HG03159 (cell line): ENCODE measurements around the gene RNU7-1.

Experiments
- ATAC-seq: cut with Tn5 transposase; IDR thresholded peaks from one replicate; pipeline ENCODE4 v1.9.1; 2021; ENCODE audit warnings: mild to moderate bottlenecking, moderate library complexity; ENCODE audit not compliant: unreplicated experiment

Gene RNU7-1

DNA sequence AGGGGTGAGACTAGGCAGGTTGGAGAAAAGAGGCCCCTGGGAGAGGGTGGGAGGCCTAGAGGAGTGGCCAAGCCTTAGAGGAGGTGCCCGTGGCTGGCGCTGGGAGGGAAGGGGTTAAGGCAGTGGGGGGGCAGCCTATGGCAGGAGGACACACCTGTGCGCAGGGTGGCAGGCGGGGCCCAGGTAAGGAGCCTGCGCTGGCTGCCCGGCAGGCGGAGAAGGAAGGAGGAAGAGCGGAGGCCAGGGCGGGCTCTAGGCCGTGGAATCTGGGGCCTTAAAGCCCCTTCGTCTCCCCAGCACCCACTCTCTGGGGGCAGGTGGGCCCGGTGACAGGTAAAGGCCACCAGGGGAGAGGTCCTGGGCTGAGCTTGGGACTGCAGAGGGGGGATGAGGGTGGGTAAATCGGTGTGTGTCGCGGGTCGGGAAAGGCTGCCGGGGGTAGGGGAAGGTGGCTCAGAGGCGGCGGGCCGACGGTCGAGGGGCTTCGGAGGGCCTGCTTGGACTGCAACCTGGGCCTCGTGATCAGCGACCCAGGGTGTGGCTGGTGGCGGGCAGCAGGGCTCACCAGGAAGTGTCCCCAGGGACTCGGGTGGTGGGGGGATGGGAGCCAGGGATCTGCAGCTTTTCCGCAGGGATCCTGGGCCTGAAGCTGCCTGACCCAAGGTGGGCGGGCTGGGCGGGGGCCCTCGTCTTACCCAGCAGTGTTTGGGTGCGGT is 19.6 kb downstream of the RNU7-1 start:
- ATAC-seq = no peak

DNA sequence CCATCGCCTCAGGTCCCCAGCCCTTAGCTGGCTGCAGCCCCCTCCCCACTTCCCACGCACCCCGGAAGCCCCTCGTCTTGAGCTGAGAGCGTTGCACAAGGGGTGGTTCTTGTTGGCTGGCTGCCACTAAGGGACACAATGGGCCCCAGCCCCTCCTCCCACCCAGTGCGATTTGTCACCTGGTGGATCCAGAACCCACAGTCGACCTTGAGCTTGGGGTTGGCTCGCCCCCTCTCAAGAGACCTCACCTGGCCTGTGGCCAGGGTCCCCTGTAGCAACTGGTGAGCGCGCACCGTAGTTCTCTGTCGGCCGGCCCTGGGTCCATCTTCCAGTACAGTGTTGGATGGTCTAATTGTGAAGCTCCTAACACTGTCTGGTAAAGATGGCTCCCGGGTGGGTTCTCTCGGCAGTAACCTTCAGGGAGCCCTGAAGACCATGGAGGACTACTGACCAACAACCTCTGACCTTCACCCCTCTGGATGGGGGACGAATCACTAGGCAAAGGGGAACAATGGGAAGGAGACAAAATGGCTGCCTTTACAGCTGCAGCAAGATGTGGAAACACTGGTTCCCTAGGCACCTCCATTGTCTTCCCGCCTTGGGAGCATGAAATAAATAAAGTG is 20.3 kb downstream of the RNU7-1 start:
- ATAC-seq = no peak

DNA sequence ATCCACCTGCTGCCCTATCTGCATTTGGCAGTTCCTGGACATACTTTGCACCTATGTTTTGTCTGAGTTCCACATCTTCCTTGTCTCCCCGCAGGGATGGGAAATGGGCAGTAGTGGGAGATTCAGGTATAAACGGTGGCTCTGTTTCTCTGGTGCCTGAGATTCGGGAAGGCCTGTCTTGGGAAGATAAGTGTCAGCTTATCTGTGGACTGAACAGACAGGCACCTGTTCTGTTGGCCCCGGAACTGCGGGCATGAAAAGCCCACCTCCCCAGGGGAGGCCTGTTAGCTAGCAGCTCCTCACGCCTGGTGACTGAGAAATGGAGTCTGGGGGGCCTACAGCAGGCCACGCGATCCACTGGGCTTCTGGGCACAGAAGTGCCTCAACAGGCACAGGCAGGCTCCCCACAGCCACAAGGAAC is 21.0 kb downstream of the RNU7-1 start:
- ATAC-seq = no peak

DNA sequence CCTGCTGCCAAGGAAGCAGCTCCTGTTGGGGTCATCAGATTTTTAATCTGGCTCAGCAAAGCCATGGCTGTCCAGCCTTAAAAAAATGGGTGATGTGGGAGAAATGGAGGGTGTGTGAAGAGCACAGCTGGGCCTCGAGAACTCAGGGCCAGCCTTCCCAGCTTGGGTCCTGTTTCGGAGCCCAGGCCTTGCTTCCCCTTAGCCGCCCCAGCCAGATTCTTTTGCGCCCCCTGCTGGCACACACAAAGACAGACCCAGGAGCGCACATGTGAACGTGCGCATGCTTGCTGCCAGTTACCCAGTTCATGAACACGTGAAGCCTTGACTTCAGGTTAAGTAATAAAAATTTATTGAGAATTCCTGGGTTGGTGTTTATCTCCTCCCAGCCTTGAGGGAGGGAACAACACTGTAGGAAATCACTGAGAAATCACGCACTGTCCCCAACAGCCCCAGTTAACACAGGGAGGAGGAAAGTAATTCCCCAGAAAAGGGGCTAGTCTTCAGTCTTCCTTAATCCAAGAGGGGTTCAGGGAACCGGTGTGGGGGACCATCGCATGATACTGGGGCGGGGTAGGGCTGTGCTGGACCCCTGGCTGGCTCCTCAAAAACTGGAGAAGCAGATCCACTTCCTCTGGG is 21.5 kb downstream of the RNU7-1 start:
- ATAC-seq = peak; percentile 37

DNA sequence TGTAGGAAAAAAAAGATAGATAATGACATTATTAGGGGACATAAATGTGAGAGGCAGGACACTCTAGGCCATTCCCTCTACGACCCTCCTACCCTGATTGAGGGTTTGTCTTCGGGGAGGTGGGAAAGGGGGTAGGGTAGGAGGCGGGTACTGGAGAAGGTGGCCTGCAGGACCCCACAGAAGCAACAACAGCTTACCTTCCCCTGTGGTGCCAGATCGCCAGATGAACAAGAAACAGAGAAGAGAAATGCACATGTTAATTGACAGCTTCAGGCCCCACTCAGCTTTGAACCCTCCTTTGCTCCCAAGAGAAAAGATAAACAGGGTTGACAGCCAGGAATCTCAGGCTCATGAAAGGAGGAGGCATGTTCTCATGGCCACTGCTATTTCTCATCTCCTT is 22.1 kb downstream of the RNU7-1 start:
- no peak for ATAC-seq

- ATAC-seq = no peak
Observed at GRCh38 chr12:6966351-6966750, 22.7 kb downstream of the RNU7-1 start.

- no peak for ATAC-seq
Observed at GRCh38 chr12:6967651-6968100, 24.1 kb downstream of the RNU7-1 start.

- no peak for ATAC-seq
Observed at GRCh38 chr12:6968426-6968825, 24.8 kb downstream of the RNU7-1 start.

- peak; percentile 17 for ATAC-seq
Observed at GRCh38 chr12:6970096-6970527, 26.5 kb downstream of the RNU7-1 start.

- no peak for ATAC-seq
Observed at GRCh38 chr12:6974180-6974579, 30.6 kb downstream of the RNU7-1 start.

DNA sequence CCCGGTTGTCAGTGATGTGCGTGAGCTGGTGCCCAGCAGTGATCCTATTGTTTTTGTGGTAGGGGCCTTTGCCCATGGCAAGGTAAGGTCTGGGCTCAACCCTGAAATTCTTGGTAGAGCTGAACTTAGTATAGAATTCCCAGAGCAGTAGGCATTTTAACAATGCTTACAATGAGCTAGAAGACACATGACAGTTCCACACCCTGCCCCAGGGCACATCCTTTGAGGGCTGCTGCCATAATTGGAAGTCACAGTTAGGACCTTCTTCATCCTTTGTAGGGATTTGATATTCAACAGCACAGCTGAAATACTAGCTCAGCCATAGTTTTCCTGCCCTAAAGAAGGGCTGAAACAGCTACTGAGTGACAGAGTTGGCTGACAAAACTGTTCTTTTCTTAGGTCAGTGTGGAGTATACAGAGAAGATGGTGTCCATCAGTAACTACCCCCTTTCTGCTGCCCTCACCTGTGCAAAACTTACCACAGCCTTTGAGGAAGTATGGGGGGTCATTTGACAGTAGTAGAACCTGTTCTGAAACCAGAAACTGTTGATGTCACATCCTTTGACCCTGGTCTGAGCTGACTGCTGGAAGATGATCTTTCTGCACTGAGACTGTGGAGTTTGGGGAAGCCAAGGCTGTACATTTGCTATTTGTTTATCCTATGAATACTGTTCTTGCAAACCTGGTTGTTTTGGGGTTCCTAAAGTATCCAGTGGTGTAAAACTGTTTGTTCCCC is 31.8 kb downstream of the RNU7-1 start:
- no peak for ATAC-seq

GRCh38 chr12:6977653-6978052 is 34.0 kb downstream of the RNU7-1 start:
- no peak for ATAC-seq

DNA sequence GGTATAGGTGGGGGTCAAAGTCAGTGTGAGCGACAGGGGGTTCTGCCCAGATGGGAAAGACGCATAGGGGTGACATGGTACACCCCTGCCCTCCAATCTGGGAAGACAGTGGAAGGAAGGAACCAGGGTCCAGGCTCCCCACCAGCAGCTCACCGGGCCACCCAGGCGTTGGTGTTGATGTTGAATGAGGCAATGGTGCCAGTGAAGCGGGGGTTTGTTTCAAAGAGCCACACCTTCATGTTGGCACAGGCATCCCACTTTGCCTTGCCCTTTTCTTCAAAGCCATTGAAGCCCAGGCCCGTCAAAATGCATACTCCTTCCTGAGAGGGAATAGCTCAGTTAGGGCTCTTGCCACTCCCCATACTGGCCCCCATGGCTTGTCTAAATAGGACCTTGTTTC is 34.6 kb downstream of the RNU7-1 start:
- no peak for ATAC-seq

GRCh38 chr12:6978611-6979011 is 35.0 kb downstream of the RNU7-1 start:
- ATAC-seq = no peak

DNA sequence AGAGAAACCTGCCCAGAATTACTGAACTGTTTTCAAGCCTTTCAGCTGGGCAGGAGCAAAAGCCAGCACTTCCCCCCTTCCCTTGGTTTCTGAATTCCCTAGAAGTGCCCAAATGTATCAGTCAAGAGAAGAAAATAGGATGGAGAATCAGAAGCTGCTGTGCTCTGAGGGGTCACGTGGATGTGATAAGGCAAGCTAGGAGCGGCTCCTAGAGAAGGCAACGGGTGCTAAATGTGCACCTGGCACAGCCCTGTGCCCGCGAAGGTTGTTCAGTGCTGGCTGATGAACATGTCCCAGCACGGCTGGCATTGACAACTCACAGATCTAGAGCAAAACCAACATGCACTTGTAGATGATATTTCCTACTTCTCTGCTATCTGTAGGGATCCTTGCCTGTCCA is 35.4 kb downstream of the RNU7-1 start:
- ATAC-seq = no peak

- no peak for ATAC-seq
Observed at GRCh38 chr12:6979453-6979852, 35.8 kb downstream of the RNU7-1 start.

GRCh38 chr12:6980075-6980474 is 36.5 kb downstream of the RNU7-1 start:
- no peak for ATAC-seq

GRCh38 chr12:6980740-6981139 is 37.1 kb downstream of the RNU7-1 start:
- ATAC-seq = no peak

GRCh38 chr12:6981152-6982052 is 37.8 kb downstream of the RNU7-1 start:
- no peak for ATAC-seq

DNA sequence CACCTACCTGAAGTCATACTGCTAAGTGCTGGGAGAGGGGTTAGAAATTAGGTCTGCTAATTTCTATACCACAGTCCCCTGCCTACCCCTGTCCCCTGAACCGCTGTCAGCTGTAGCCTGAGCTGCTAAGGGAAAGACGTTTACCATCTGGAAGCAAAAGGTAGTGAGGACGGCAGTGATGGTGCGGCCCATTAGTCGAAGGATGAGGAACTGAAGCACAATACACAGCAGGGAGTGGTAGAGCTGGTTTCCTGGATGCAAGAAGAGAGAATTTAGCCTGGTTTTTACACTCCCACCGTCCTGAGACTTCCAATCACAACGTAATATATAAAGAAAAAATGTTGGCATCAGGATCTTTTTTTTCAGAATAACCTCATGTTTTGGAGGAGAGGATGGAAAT is 38.9 kb downstream of the RNU7-1 start:
- ATAC-seq = no peak
